Endothelial cell of umbilical vein (primary cell): Measurements from ENCODE around the gene TUFM. TPM values are rescaled to one million over a fixed set of nuclear protein-coding genes. Genes with fewer than 3 reads are reported as not detected.

Source experiments
- BruUV-seq: library from RNA; stranded (reverse); fragments of 400-500 nt; replicated peaks from 2 replicates; lab custom pipeline; 2021; lab: Mats Ljungman, UMichigan
- CTCF ChIA-PET: fragments of 300-600, 350-600 bp; sonication (Branson Sonifier 250); formaldehyde crosslinking; loops from one replicate; lab custom pipeline; 2021; ENCODE audit warnings: antibody characterized with exemption, inconsistent platforms; lab: Charles Lee
- POLR2A ChIA-PET: fragments of 300-600, 350-600 bp; sonication (Branson Sonifier 250); formaldehyde crosslinking; loops from one replicate; lab custom pipeline; 2021; ENCODE audit warnings: antibody characterized with exemption, inconsistent platforms; lab: Charles Lee
- DNase-seq: peaks from one replicate; pipeline ENCODE4 v3.0.0-alpha.2; 2011; ENCODE audit warnings: low read depth, low spot score
- FAIRE-seq: peaks from 2 replicates; lab custom pipeline; 2011; peaks lifted over from hg19 to GRCh38; lab: Jason Lieb, UNC
- H2AFZ ChIP-seq: 2 replicates; pipeline ENCODE4 v1.6.0; 2012; ENCODE audit warnings: low read depth, low read length, control low read depth, inconsistent platforms
- H3K27ac ChIP-seq: 2 replicates; pipeline ENCODE4 v1.5.1; 2011; ENCODE audit warnings: low read depth, mild to moderate bottlenecking, control low read depth, low read length, moderate library complexity; ENCODE audit not compliant: insufficient read depth
- H3K27me3 ChIP-seq, 2 experiments: 2 replicates each; pipeline versions ENCODE4 v1.6.0 to v1.6.1; 2011; ENCODE audit warnings: low read length in 2 of 2, mixed read lengths in 1 of 2; ENCODE audit not compliant: control insufficient read depth in 2 of 2, insufficient read depth in 2 of 2
- H3K36me3 ChIP-seq, 2 experiments: 2 replicates in 1 of 2; 3 replicates in 1 of 2; pipeline ENCODE4 v1.5.1; 2011; ENCODE audit warnings: low read length in 2 of 2, mild to moderate bottlenecking in 1 of 2, moderate library complexity in 1 of 2; ENCODE audit not compliant: control insufficient read depth in 2 of 2, insufficient read depth in 2 of 2; ENCODE audit errors: extremely low read depth in 1 of 2
- H3K4me1 ChIP-seq: 3 replicates; pipeline ENCODE4 v1.5.1; 2011; ENCODE audit warnings: mild to moderate bottlenecking, low read length; ENCODE audit not compliant: control insufficient read depth, insufficient read depth; ENCODE audit errors: extremely low read depth
- H3K4me2 ChIP-seq: 2 replicates; pipeline ENCODE4 v1.6.1; 2011; ENCODE audit warnings: low read length, control low read depth, mixed read lengths; ENCODE audit not compliant: insufficient read depth
- H3K4me3 ChIP-seq, 3 experiments: fragments of 200-600 bp in 1 of 3; sonication (generic), shearing (Covaris generic) in 1 of 3; replicated peaks in 1 of 3; 2 replicates each; pipeline ENCODE4 v1.5.1; 2011 to 2016; ENCODE audit warnings: control low read depth in 3 of 3, low read length in 3 of 3, mild to moderate bottlenecking in 2 of 3, inconsistent platforms in 1 of 3, low read depth in 1 of 3, moderate library complexity in 1 of 3; ENCODE audit not compliant: insufficient read depth in 1 of 3
- H3K79me2 ChIP-seq: 2 replicates; pipeline ENCODE4 v1.6.0; 2012; ENCODE audit warnings: low read length, inconsistent platforms; ENCODE audit not compliant: control insufficient read depth, insufficient read depth
- H3K9ac ChIP-seq: replicated peaks from 2 replicates; pipeline ENCODE3; 2011; ENCODE audit warnings: low read length, control low read depth; ENCODE audit not compliant: insufficient read depth; ENCODE audit errors: extremely low read depth
- H3K9me1 ChIP-seq: replicated peaks from 3 replicates; pipeline ENCODE4 v1.6.0; 2011; ENCODE audit warnings: mild to moderate bottlenecking, low read length; ENCODE audit not compliant: control insufficient read depth, insufficient read depth; ENCODE audit errors: extremely low read depth
- H3K9me3 ChIP-seq: replicated peaks from 2 replicates; pipeline ENCODE4 v1.5.1; 2012; ENCODE audit warnings: low read length, inconsistent platforms; ENCODE audit not compliant: control insufficient read depth, insufficient read depth
- H4K20me1 ChIP-seq: replicated peaks from 2 replicates; pipeline ENCODE3; 2011; ENCODE audit warnings: mild to moderate bottlenecking, low read length; ENCODE audit not compliant: control insufficient read depth, insufficient read depth; ENCODE audit errors: extremely low read depth
- EZH2 ChIP-seq: IDR thresholded peaks from 2 replicates; pipeline ENCODE4 v1.6.1; 2012; ENCODE audit warnings: borderline replicate concordance, low read depth, mild to moderate bottlenecking, moderate library complexity, low read length, inconsistent platforms; ENCODE audit not compliant: severe bottlenecking
- FOS ChIP-seq: IDR thresholded peaks from 2 replicates; pipeline ENCODE4 v1.6.1; 2011; ENCODE audit warnings: mild to moderate bottlenecking, low read length, moderate library complexity, borderline replicate concordance; ENCODE audit not compliant: insufficient read depth
- GATA2 ChIP-seq: IDR thresholded peaks from 2 replicates; pipeline ENCODE4 v1.7.0; 2011; ENCODE audit warnings: low read depth, mild to moderate bottlenecking, moderate library complexity, mixed read lengths, low read length; ENCODE audit not compliant: insufficient read length, insufficient read depth
- JUN ChIP-seq: IDR thresholded peaks from 2 replicates; pipeline ENCODE4 v1.6.1; 2011; ENCODE audit warnings: borderline replicate concordance, low read depth; ENCODE audit not compliant: insufficient read length, insufficient read depth
- MYC ChIP-seq: IDR thresholded peaks from one replicate; pipeline ENCODE4 v1.6.1; 2011; ENCODE audit warnings: mild to moderate bottlenecking, low read depth, low read length
- POLR2A ChIP-seq: IDR thresholded peaks from 2 replicates; pipeline ENCODE4 v1.6.1; 2012; ENCODE audit warnings: low read depth, mild to moderate bottlenecking, control low read depth, low read length
- POLR2AphosphoS5 ChIP-seq: IDR thresholded peaks from 2 replicates; pipeline ENCODE4 v1.6.1; 2012; ENCODE audit warnings: low read depth, mild to moderate bottlenecking, control low read depth, low read length, moderate library complexity; ENCODE audit not compliant: insufficient read depth
- dilution Hi-C: fragments of 300-500 bp; cut with MboI; formaldehyde crosslinking; loops from one replicate; pipeline ENCODE4 v1.15.0; 2019; ENCODE audit warnings: low sequenced_read_pairs; ENCODE audit not compliant: extremely low pct_ligation_motif_present
- intact Hi-C: fragments of 100-400 bp; cut with micrococcal nuclease; formaldehyde crosslinking; loops from one replicate; pipeline ENCODE4 v1.10.0; 2022
- polyA plus RNA-seq, 4 experiments: library from polyadenylated mRNA; depleted of rRNA in 3 of 4; stranded (reverse) in 3 of 4; unstranded in 1 of 4; fragments of >200 nt; gene quantifications; 2 replicates each; pipeline versions ENCODE4 v1.2.1 to v1.2.3, GENCODE V29; 2011 to 2012; ENCODE audit warnings: missing spikeins in 1 of 4
- total RNA-seq: library from RNA; stranded (reverse); gene quantifications from 2 replicates; pipeline ENCODE4 v1.2.3, GENCODE V29; 2021
- TF ChIP-seq, protein P1 (sequence below), 2 donors: IDR thresholded peaks; 1 replicate in 1 of 2; 2 replicates in 1 of 2; pipeline ENCODE4 v1.5.1; 2011; ENCODE audit warnings: low read length in 2 of 2, mild to moderate bottlenecking in 2 of 2, moderate library complexity in 2 of 2, control low read depth in 1 of 2, inconsistent platforms in 1 of 2, low read depth in 1 of 2; ENCODE audit not compliant: insufficient read depth in 1 of 2; ENCODE audit errors: extremely low read depth in 1 of 2
- TF ChIP-seq, protein P2 (sequence below): IDR thresholded peaks from 2 replicates; pipeline ENCODE4 v1.6.1; 2011; ENCODE audit not compliant: insufficient read depth, insufficient read length

TUFM gene
- total and polyA plus RNA-seq, 2 donors (not counting 3 experiments of a cell fraction or from before 2014, with no cell fraction given): 186 to 227 TPM

DNA sequence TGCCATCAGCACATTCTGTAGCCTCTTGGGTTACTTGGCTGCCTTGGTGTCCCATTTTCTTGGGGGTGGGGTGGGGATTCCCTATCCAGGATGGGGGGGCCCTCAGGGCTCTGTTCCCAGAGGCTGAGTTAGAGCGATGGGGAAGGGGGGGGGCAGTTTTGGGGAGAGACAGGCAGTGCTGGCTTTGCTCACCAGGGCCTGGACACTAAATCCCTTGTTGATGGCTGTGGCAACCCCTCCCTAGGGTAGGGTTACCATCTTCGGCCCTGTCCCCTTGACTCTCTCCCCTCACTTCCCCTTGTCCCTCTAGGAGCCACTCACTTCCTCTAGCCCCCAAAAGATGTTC, 31.5 kb upstream of the TUFM start:
- ChIA-PET CTCF (no interaction called here), POLR2A (no interaction called here)
- BruUV-seq: no TSS peak
- Histone ChIP-seq H3K9ac (no peak overlapping the region), H3K9me1 (no peaks in the 10 kb centered on the region), H3K79me2 (no peaks in the 10 kb centered on the region), H3K4me2 (no peak overlapping the region), H3K27ac (no peak overlapping the region), H3K4me3 (no peak overlapping the region), H3K36me3 (peaks cover 2 to 8% of the 10 kb centered on the region in 2 experiments), H3K27me3 (no peaks in the 10 kb centered on the region), H3K4me1 (peaks cover 12% of the 10 kb centered on the region), H3K9me3 (no peaks in the 10 kb centered on the region), H4K20me1 (no peaks in the 10 kb centered on the region), H2AFZ (no peak overlapping the region)
- FAIRE-seq: no peak
- TF ChIP-seq GATA2 (no peak), POLR2A (no peak), MYC (no peak), EZH2 (no peak), POLR2AphosphoS5 (no peak), JUN (no peak), FOS (no peak)
- TF ChIP-seq, protein P1, sequence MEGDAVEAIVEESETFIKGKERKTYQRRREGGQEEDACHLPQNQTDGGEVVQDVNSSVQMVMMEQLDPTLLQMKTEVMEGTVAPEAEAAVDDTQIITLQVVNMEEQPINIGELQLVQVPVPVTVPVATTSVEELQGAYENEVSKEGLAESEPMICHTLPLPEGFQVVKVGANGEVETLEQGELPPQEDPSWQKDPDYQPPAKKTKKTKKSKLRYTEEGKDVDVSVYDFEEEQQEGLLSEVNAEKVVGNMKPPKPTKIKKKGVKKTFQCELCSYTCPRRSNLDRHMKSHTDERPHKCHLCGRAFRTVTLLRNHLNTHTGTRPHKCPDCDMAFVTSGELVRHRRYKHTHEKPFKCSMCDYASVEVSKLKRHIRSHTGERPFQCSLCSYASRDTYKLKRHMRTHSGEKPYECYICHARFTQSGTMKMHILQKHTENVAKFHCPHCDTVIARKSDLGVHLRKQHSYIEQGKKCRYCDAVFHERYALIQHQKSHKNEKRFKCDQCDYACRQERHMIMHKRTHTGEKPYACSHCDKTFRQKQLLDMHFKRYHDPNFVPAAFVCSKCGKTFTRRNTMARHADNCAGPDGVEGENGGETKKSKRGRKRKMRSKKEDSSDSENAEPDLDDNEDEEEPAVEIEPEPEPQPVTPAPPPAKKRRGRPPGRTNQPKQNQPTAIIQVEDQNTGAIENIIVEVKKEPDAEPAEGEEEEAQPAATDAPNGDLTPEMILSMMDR (IDR thresholded peaks at IDR 0.05; ENCODE audit: extremely low read depth in 1 of 2, insufficient read depth in 1 of 2, low read depth in 1 of 2, low read length in 2 of 2): no peak
- TF ChIP-seq, protein P2, sequence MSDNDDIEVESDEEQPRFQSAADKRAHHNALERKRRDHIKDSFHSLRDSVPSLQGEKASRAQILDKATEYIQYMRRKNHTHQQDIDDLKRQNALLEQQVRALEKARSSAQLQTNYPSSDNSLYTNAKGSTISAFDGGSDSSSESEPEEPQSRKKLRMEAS: no peak
- dilution Hi-C loops (no loop called here), intact Hi-C loops (no loop called here)
- DNase-seq: no peak
